Measurements from ENCODE around the gene PRKCA. TPM values are rescaled to one million over a fixed set of nuclear protein-coding genes. Genes with fewer than 3 reads are reported as not detected.

Gene PRKCA
- polyA plus RNA-seq, 1 experiment: 66.8 TPM

DNA sequence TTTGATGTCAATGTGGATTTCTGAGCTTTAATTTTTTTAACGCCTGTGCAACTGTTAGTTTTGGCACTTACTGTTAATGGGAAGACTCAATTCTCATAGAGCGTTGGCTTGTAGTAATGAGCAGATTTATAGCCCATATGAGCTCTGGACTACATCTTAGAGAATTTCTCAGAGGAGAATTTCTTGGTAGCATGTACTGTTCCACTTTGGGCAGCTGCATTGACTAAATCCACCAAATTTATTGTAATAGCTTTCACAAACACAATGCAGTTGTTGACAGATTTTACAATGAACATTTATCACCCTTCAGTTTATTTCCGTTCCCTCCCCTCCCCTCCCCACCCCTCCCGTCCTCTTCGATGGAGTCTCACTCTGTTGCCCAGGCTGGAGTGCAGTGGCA is 193.9 kb downstream of the PRKCA start:
- DNase-seq (ENCODE audit: low read depth, low spot score): no peak
- Histone ChIP-seq H3K27ac (ENCODE audit: low read depth, low read length) (no peak overlapping the region), H3K4me3 (ENCODE audit: low read depth, low read length) (no peak overlapping the region), H3K27me3 (ENCODE audit: control insufficient read depth, insufficient read depth, low read length) (no peaks in the 10 kb centered on the region), H3K9me3 (ENCODE audit: control insufficient read depth, insufficient read depth, low read length) (no peaks in the 10 kb centered on the region)
- no peak for TF ChIP-seq CTCF (IDR thresholded peaks at IDR 0.05; ENCODE audit: low read depth, low read length)
- POLR2A ChIA-PET: no interaction called here
- CTCF ChIA-PET: no interaction called here

DNA sequence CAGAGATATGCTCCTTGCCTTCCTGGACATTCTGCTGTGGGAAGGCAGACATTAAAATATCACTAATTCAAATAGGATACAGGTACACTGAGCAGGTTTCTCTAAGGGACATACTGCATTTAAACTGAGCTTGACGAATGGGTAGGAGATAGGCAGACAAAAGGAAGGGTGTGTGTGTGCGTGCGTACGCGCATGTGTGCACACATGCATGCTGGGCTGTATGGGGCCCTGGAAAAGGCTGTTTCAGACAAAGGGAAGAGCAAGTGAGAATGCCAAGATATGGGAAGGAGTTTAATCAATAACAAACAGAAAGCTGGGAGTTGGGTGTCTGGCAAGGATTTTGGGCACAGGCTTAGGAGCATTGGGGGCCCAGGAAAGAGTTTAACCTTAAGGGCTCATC is 196.2 kb downstream of the PRKCA start:
- no peak for TF ChIP-seq CTCF (IDR thresholded peaks at IDR 0.05; ENCODE audit: low read depth, low read length)
- CTCF ChIA-PET: no interaction called here
- H3K27ac ChIP-seq (ENCODE audit: low read depth, low read length): no peak overlapping the region
- DNase-seq (ENCODE audit: low read depth, low spot score): no peak
- no peak overlapping the region for H3K4me3 ChIP-seq (ENCODE audit: low read depth, low read length)
- H3K9me3 ChIP-seq (ENCODE audit: control insufficient read depth, insufficient read depth, low read length): no peaks in the 10 kb centered on the region
- POLR2A ChIA-PET: no interaction called here
- no peaks in the 10 kb centered on the region for H3K27me3 ChIP-seq (ENCODE audit: control insufficient read depth, insufficient read depth, low read length)

DNA sequence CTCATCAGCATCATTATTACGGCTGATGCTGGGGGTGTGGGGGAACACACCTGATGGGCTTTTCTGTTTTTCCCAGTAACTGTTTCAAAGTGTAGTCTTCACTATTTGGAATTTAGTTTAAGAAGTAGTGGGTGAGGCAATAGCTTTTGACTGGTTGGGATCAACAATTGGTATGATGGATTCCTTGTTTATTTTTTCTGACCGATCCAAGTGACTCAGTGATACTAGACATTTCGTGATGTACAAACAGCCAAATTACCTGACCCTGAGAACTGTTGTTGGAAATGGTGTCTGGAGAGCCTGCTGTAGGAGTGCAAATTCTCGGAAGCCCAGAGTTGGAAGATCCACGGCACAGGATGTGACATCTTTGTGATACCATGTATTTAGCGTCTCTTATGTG is 204.2 kb downstream of the PRKCA start:
- H3K9me3 ChIP-seq (ENCODE audit: control insufficient read depth, insufficient read depth, low read length): no peaks in the 10 kb centered on the region
- no peak for DNase-seq (ENCODE audit: low read depth, low spot score)
- H3K27me3 ChIP-seq (ENCODE audit: control insufficient read depth, insufficient read depth, low read length): no peaks in the 10 kb centered on the region
- no peak for TF ChIP-seq CTCF (IDR thresholded peaks at IDR 0.05; ENCODE audit: low read depth, low read length)
- H3K27ac ChIP-seq (ENCODE audit: low read depth, low read length): peak overlapping the region; percentile 59
- no peak overlapping the region for H3K4me3 ChIP-seq (ENCODE audit: low read depth, low read length)
- ChIA-PET POLR2A (interaction anchor here (0.6 to 0.7 kb wide), 2 partner anchors 27 to 73 kb away, joined by 3 read pairs; no protein-coding TSS in a partner anchor), CTCF (no interaction called here)

DNA sequence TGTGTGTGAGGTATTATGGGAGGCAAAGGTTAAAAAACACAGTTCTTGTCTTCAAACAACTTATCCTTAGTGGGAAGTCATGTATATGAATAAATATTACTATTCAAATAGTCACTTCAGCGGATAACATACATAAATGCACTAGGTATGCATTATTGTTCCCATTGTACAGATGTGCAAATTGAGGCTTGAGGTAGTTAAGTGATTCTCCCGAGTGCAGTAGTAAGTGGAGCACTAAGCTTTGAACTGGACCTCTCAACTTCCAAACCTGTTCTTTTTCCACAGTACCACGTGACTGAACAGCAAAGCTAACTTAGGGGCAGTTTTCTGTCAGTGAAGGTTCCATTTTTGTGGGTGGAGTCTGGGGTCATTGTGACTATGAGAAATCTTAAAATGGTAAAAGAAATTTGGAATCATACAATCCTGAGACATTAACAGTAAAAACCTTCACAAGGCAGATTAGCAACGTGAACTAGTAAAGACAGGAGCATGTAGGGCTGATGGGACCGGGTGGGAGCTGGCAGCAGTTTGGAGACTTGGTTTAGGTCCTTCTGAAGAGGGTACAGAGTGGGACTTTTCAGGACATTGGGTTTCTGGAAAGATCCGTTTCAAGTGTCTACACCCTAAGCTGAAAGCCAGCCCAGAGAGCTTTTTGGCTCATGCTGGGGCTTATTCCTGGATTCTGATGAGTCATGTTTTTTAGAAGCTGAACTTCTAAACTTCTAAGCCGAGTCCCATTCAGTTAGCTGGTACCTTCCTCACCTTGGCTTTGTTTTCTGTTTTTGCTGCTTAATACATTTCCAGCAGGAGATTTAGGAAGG is 204.9 kb downstream of the PRKCA start:
- peak overlapping the region; percentile 84 for H3K27ac ChIP-seq (ENCODE audit: low read depth, low read length)
- POLR2A ChIA-PET: interaction anchor here (0.6 kb wide), 1 partner anchor 42 kb away, joined by 3 read pairs; no protein-coding TSS in a partner anchor

More for the DNA sequence above, 204.9 kb downstream of the PRKCA start:
- CTCF ChIA-PET: interaction anchor here (0.6 kb wide), 1 partner anchor 203 kb away, joined by 4 read pairs; no protein-coding TSS in a partner anchor
- no peak for DNase-seq (ENCODE audit: low read depth, low spot score)
- TF ChIP-seq CTCF (IDR thresholded peaks at IDR 0.05; ENCODE audit: low read depth, low read length): no peak
- no peak overlapping the region for H3K4me3 ChIP-seq (ENCODE audit: low read depth, low read length)
- H3K27me3 ChIP-seq (ENCODE audit: control insufficient read depth, insufficient read depth, low read length): no peaks in the 10 kb centered on the region
- H3K9me3 ChIP-seq (ENCODE audit: control insufficient read depth, insufficient read depth, low read length): no peaks in the 10 kb centered on the region
